CD14-positive monocyte (primary cell): ENCODE measurements around the gene CASTOR2. TPM values are rescaled to one million over a fixed set of nuclear protein-coding genes. Genes with fewer than 3 reads are reported as not detected.
"Not testable (repeated sequence)": the region's sequence is repeated elsewhere in the genome, so short reads cannot be mapped to it uniquely, and the experiment has no call there.

Source experiments
- DNase-seq, 3 donors: peaks; one replicate each; pipeline ENCODE4 v3.0.0-alpha.2; 2011 to 2022
- H2AFZ ChIP-seq: 2 replicates; pipeline ENCODE4 v1.6.0; 2012; ENCODE audit warnings: mild to moderate bottlenecking, low read depth, low read length, inconsistent platforms; ENCODE audit not compliant: insufficient read depth, poor library complexity, severe bottlenecking
- H3K27ac ChIP-seq, 2 donors: 1 replicate in 1 of 2; 2 replicates in 1 of 2; pipeline ENCODE4 v1.5.1; 2012 to 2013; ENCODE audit warnings: low read length in 2 of 2, control low read depth in 1 of 2, inconsistent platforms in 1 of 2, low read depth in 1 of 2, mild to moderate bottlenecking in 1 of 2
- H3K27me3 ChIP-seq, 2 donors: one replicate each; pipeline versions ENCODE4 v1.6.0 to v1.6.1; 2011 to 2013; ENCODE audit warnings: low read length in 2 of 2; ENCODE audit not compliant: control insufficient read depth in 2 of 2, insufficient read depth in 2 of 2
- H3K36me3 ChIP-seq, 2 donors: replicated peaks in 1 of 2; 1 replicate in 1 of 2; 2 replicates in 1 of 2; pipeline versions ENCODE4 v1.5.1 to v1.6.1; 2012 to 2013; ENCODE audit warnings: low read length in 2 of 2, control low read depth in 1 of 2, inconsistent platforms in 1 of 2, mild to moderate bottlenecking in 1 of 2; ENCODE audit not compliant: insufficient read depth in 2 of 2, control insufficient read depth in 1 of 2
- H3K4me1 ChIP-seq, 2 donors: 1 replicate in 1 of 2; 2 replicates in 1 of 2; pipeline versions ENCODE4 v1.5.1 to v1.6.1; 2012 to 2013; ENCODE audit warnings: low read length in 2 of 2, control low read depth in 1 of 2, inconsistent platforms in 1 of 2, mild to moderate bottlenecking in 1 of 2, moderate library complexity in 1 of 2; ENCODE audit not compliant: insufficient read depth in 2 of 2, control insufficient read depth in 1 of 2
- H3K4me2 ChIP-seq: replicated peaks from 2 replicates; pipeline ENCODE3; 2012; ENCODE audit warnings: low read length, moderate library complexity, mild to moderate bottlenecking; ENCODE audit not compliant: poor library complexity, severe bottlenecking; ENCODE audit errors: extremely low read depth
- H3K4me3 ChIP-seq, 3 experiments: fragments of 200-600 bp in 1 of 3; sonication (generic) in 1 of 3; replicated peaks in 1 of 3; 1 replicate in 2 of 3; 2 replicates in 1 of 3; pipeline ENCODE4 v1.5.1; 2011 to 2013; ENCODE audit warnings: low read length in 3 of 3, mild to moderate bottlenecking in 3 of 3, control low read depth in 2 of 3, low read depth in 2 of 3, inconsistent platforms in 1 of 3, moderate library complexity in 1 of 3
- H3K79me2 ChIP-seq: 2 replicates; pipeline ENCODE4 v1.6.0; 2012; ENCODE audit warnings: mild to moderate bottlenecking, control low read depth, inconsistent platforms, low read length, moderate library complexity; ENCODE audit not compliant: insufficient read depth
- H3K9ac ChIP-seq: 2 replicates; pipeline ENCODE4 v1.6.0; 2017; ENCODE audit warnings: low read length, mild to moderate bottlenecking; ENCODE audit not compliant: insufficient read depth, poor library complexity, severe bottlenecking
- H3K9me3 ChIP-seq, 2 donors: replicated peaks in 1 of 2; 1 replicate in 1 of 2; 2 replicates in 1 of 2; pipeline versions ENCODE4 v1.5.1 to v1.6.1; 2012 to 2013; ENCODE audit warnings: low read length in 2 of 2, control low read depth in 1 of 2; ENCODE audit not compliant: control insufficient read depth in 1 of 2, insufficient read depth in 1 of 2
- H4K20me1 ChIP-seq: 2 replicates; pipeline ENCODE4 v1.6.0; 2012; ENCODE audit warnings: mild to moderate bottlenecking, low read length, control low read depth, moderate library complexity; ENCODE audit not compliant: insufficient read depth
- H3K27ac Mint-ChIP-seq, 7 donors: one replicate each; pipeline ENCODE4 v1.8.0; 2020; ENCODE audit warnings: mild to moderate bottlenecking in 7 of 7, mixed read lengths in 7 of 7, moderate library complexity in 6 of 7, inconsistent platforms in 2 of 7
- H3K27me3 Mint-ChIP-seq, 3 donors: one replicate each; pipeline ENCODE4 v1.8.0; 2021 to 2022; ENCODE audit warnings: low read depth in 3 of 3, mild to moderate bottlenecking in 3 of 3, mixed read lengths in 3 of 3, moderate library complexity in 3 of 3, inconsistent platforms in 1 of 3
- H3K36me3 Mint-ChIP-seq, 2 donors: one replicate each; pipeline ENCODE4 v1.8.0; 2020; ENCODE audit warnings: mixed read lengths in 2 of 2, inconsistent platforms in 1 of 2, mild to moderate bottlenecking in 1 of 2
- H3K4me1 Mint-ChIP-seq: one replicate; pipeline ENCODE4 v1.8.0; 2020; ENCODE audit warnings: mild to moderate bottlenecking, mixed read lengths
- H3K4me3 Mint-ChIP-seq, 2 donors: one replicate each; pipeline ENCODE4 v1.8.0; 2020; ENCODE audit warnings: mild to moderate bottlenecking in 2 of 2, mixed read lengths in 2 of 2, moderate library complexity in 1 of 2
- H3K9me3 Mint-ChIP-seq, 7 donors: one replicate each; pipeline ENCODE4 v1.8.0; 2020 to 2022; ENCODE audit warnings: mixed read lengths in 7 of 7, mild to moderate bottlenecking in 6 of 7, moderate library complexity in 6 of 7, inconsistent platforms in 2 of 7
- WGBS: methylation state at CpG from one replicate; pipeline ENCODE4 v1.1.5; 2013; ENCODE audit warnings: missing lambda C conversion rate; ENCODE audit not compliant: insufficient coverage; 5-methylcytosine and 5-hydroxymethylcytosine counted together
- intact Hi-C, 2 donors: fragments of 100-400 bp; cut with micrococcal nuclease; formaldehyde crosslinking; loops; one replicate each; pipeline versions ENCODE4 v1.15.0 to v1.15.1; 2023
- polyA plus RNA-seq, 3 donors: library from polyadenylated mRNA; depleted of rRNA in 1 of 3; unstranded in 2 of 3; stranded (reverse) in 1 of 3; fragments of 300-500 nt in 2 of 3; fragments of >200 nt in 1 of 3; fragmentation: Illumina TruSeq in 2 of 3; gene quantifications; 1 replicate in 2 of 3; 2 replicates in 1 of 3; pipeline ENCODE4 v1.2.3, GENCODE V29; 2012 to 2021

CASTOR2 gene
- polyA plus RNA-seq, 3 donors, result 0.29 to 2.4 (median 0.79) TPM

DNA sequence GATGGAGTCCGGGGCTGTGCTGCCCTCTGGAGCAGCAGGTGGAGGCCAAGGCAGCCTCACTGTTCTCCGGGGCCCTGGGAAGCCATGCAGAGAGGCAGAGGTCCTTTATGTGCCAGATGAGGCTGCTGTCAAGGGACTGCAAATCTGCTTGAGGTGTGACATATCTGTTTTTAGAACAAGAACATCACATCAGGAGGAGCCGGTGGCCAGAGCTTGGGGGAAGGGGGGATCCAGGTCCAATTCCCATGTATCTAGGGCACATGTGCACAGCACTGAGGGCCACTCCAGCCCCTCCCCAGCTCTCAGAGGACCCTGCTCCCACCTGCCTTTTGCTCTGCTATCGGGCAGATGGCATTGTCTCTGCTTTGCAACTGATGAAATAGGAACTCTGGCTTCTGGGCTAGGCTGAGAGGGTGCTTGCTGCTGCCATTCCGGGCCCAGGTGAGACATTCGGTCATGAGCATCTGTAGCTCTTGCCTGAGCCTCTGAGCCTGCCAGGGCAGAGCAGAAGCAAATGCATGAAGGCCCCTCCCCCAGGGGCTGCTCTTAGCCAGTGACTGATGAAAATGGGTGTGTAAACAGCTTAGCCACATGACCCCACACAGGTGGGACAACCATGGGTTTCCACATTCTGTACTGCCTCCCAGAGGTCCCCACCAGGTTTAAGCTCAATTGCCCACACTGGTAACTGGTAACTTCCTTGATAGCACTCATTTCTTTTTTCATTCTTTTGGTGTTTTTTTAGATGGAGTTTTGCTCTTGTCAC, 32.8 kb upstream of the CASTOR2 start:
- H3K4me2 ChIP-seq, H3K27me3 Mint-ChIP-seq, H3K9me3 Mint-ChIP-seq, H3K9me3 ChIP-seq, H3K27ac ChIP-seq, H3K79me2 ChIP-seq, H3K4me1 ChIP-seq, H3K36me3 Mint-ChIP-seq, H3K4me1 Mint-ChIP-seq, H3K27me3 ChIP-seq, DNase-seq, H3K36me3 ChIP-seq, H3K4me3 Mint-ChIP-seq, intact Hi-C loops, H4K20me1 ChIP-seq, H3K27ac Mint-ChIP-seq, H3K9ac ChIP-seq, H2AFZ ChIP-seq, H3K4me3 ChIP-seq: not testable (repeated sequence)
- WGBS, result no CpG with 5 or more reads among the region's 6 CpGs

DNA sequence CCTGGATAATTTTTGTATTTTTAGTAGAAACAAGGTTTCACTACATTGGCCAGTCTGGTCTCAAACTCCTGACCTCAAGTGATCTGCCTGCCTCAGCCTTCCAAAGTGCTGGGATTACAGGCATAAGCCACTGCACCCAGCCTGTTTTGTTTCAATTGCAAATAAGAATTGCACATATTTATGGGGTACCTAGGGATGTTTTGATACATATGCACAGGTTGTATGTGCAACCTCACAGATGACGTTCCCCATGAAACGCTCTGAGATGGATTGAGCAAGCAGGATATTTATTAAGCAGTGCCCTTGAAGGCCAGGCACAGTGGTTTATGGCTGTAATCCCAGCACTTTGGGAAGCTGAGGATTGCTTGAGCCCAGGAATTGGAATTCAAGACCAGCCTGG, 25.1 kb upstream of the CASTOR2 start:
- H3K27ac ChIP-seq, H3K4me3 Mint-ChIP-seq, H3K4me2 ChIP-seq, H3K36me3 Mint-ChIP-seq, H3K36me3 ChIP-seq, H3K9me3 Mint-ChIP-seq, H3K9me3 ChIP-seq, H3K9ac ChIP-seq, H3K27ac Mint-ChIP-seq, H4K20me1 ChIP-seq, DNase-seq, H3K27me3 ChIP-seq, H3K27me3 Mint-ChIP-seq, H2AFZ ChIP-seq, intact Hi-C loops, H3K79me2 ChIP-seq, H3K4me1 ChIP-seq, H3K4me1 Mint-ChIP-seq, H3K4me3 ChIP-seq: not testable (repeated sequence)
- WGBS, result no CpG with 5 or more reads among the region's 2 CpGs

DNA sequence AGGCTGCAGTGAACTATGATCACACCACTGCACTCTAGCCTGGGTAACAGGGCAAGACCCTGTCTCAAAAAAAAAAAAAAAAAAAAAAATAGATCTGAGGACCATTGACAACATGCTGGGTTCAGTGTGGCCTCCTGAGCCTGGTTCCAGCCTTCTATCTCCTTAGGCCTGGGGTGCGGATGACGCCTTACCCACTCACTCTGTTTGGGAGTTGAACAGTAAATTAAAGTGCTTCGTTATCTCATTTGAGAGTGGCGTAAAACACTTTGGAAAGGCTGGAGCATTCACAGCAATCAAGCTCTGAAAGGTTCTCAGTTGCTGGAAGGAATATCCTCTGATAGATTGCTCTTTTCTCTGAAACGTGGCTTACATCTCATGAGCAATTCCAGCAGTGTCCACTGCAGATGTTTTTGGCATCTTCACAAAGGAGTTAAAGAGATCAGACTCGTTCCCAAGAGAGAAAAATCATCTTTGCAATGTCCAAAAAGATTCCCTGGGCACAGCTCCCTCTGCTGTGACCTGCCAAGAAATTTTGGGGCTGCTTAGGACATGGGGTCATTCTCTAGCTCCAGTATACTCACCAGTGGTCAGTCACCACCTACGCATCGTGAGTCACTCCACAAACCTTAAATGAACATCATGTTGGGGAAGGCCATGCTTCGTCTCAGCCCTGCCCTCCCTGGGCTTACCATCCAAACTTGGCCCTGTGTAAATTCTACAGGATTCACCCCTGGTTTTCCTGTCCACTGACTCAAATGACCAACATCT, 23.0 kb upstream of the CASTOR2 start:
- H3K4me3 Mint-ChIP-seq, H3K27me3 ChIP-seq, H3K27ac Mint-ChIP-seq, H2AFZ ChIP-seq, H3K4me2 ChIP-seq, H3K9ac ChIP-seq, H3K27ac ChIP-seq, H4K20me1 ChIP-seq, H3K79me2 ChIP-seq, H3K27me3 Mint-ChIP-seq, H3K4me1 ChIP-seq, H3K9me3 ChIP-seq, H3K36me3 Mint-ChIP-seq, DNase-seq, H3K4me1 Mint-ChIP-seq, H3K36me3 ChIP-seq, H3K4me3 ChIP-seq, intact Hi-C loops, H3K9me3 Mint-ChIP-seq: not testable (repeated sequence)
- WGBS, result no CpG with 5 or more reads among the region's 9 CpGs

DNA sequence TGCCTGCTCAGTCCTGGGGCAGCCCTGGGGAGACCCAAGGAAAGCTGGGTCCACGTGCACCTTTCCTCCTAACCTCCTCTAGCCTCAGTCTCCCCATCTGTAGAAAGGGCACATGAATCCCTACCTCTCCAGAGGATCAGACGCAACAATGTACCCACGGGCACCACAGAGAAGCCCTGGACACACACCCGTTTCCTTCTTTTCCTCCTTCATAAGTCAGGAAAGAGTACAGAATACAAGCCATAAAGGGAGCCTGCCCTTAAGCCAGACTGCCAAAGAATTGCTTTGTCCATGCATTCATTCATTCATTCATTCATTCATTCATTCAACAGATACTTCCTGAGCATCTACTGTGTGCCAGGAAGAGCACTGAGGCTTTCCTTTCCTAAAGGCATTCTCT, 20.6 kb upstream of the CASTOR2 start:
- intact Hi-C loops, H3K4me2 ChIP-seq, H2AFZ ChIP-seq, H3K27me3 Mint-ChIP-seq, H3K9ac ChIP-seq, H3K4me3 Mint-ChIP-seq, H3K4me1 Mint-ChIP-seq, H3K36me3 Mint-ChIP-seq, H3K9me3 Mint-ChIP-seq, H3K27me3 ChIP-seq, H3K27ac ChIP-seq, DNase-seq, H3K27ac Mint-ChIP-seq, H3K9me3 ChIP-seq, H3K4me1 ChIP-seq, H3K79me2 ChIP-seq, H3K36me3 ChIP-seq, H4K20me1 ChIP-seq, H3K4me3 ChIP-seq: not testable (repeated sequence)
- no CpG with 5 or more reads among the region's 4 CpGs for WGBS
